ENCODE results near the gene CADM4. TPM values are rescaled to one million over a fixed set of nuclear protein-coding genes. Genes with fewer than 3 reads are reported as not detected.
"Not testable (repeated sequence)": the region's sequence is repeated elsewhere in the genome, so short reads cannot be mapped to it uniquely, and the experiment has no call there.

CADM4 gene
- total RNA-seq, 1 donor from 2014 or later, result 7.1 TPM

GRCh38 chr19:43589678-43590077 lies 50.0 kb downstream of the CADM4 start:
- Mint-ChIP-seq H3K27me3 (ENCODE audit: low read depth) (no peaks in the 10 kb centered on the region), H3K4me1 (ENCODE audit: low read depth) (peaks cover 18% of the 10 kb centered on the region), H3K4me3 (ENCODE audit: unreplicated experiment) (no peak overlapping the region), H3K9me3 (ENCODE audit: low read depth) (no peaks in the 10 kb centered on the region), H3K27ac (ENCODE audit: unreplicated experiment) (no peak overlapping the region), H3K36me3 (ENCODE audit: low read depth) (peaks cover 26% of the 10 kb centered on the region)
- no peak for DNase-seq (ENCODE audit: low spot score)
- TF ChIP-seq CTCF (IDR thresholded peaks at IDR 0.05), result no peak

- Mint-ChIP-seq H3K9me3 (ENCODE audit: low read depth) (no peaks in the 10 kb centered on the region), H3K4me1 (ENCODE audit: low read depth) (peaks cover 14% of the 10 kb centered on the region), H3K4me3 (ENCODE audit: unreplicated experiment) (no peak overlapping the region), H3K27ac (ENCODE audit: unreplicated experiment) (no peak overlapping the region), H3K27me3 (ENCODE audit: low read depth) (no peaks in the 10 kb centered on the region), H3K36me3 (ENCODE audit: low read depth) (peaks cover 25% of the 10 kb centered on the region)
- no peak for DNase-seq (ENCODE audit: low spot score)
- no peak for TF ChIP-seq CTCF (IDR thresholded peaks at IDR 0.05)
Observed at GRCh38 chr19:43589277-43589676, 50.4 kb downstream of the CADM4 start.

GRCh38 chr19:43587029-43587428 lies 52.6 kb downstream of the CADM4 start:
- not testable (repeated sequence) for H3K4me1 Mint-ChIP-seq (ENCODE audit: low read depth); H3K4me3 Mint-ChIP-seq (ENCODE audit: unreplicated experiment); DNase-seq (ENCODE audit: low spot score); H3K27ac Mint-ChIP-seq (ENCODE audit: unreplicated experiment); H3K27me3 Mint-ChIP-seq (ENCODE audit: low read depth); H3K9me3 Mint-ChIP-seq (ENCODE audit: low read depth)
- peaks cover 15% of the 10 kb centered on the region for H3K36me3 Mint-ChIP-seq (ENCODE audit: low read depth)

- no peaks in the 10 kb centered on the region for H3K9me3 Mint-ChIP-seq (ENCODE audit: low read depth)
- H3K27ac Mint-ChIP-seq (ENCODE audit: unreplicated experiment), result no peak overlapping the region
- no peak for TF ChIP-seq CTCF (IDR thresholded peaks at IDR 0.05)
- no peak for DNase-seq (ENCODE audit: low spot score)
- no peaks in the 10 kb centered on the region for H3K4me1 Mint-ChIP-seq (ENCODE audit: low read depth)
- H3K4me3 Mint-ChIP-seq (ENCODE audit: unreplicated experiment), result no peak overlapping the region
- H3K36me3 Mint-ChIP-seq (ENCODE audit: low read depth), result peaks cover 13% of the 10 kb centered on the region
- H3K27me3 Mint-ChIP-seq (ENCODE audit: low read depth), result no peaks in the 10 kb centered on the region
Observed at GRCh38 chr19:43586346-43586745, 53.3 kb downstream of the CADM4 start.

- H3K4me1 Mint-ChIP-seq (ENCODE audit: low read depth), result peaks cover 3% of the 10 kb centered on the region
- no peak overlapping the region for H3K4me3 Mint-ChIP-seq (ENCODE audit: unreplicated experiment)
- H3K36me3 Mint-ChIP-seq (ENCODE audit: low read depth), result peaks cover 5% of the 10 kb centered on the region
- no peak for DNase-seq (ENCODE audit: low spot score)
- no peaks in the 10 kb centered on the region for H3K9me3 Mint-ChIP-seq (ENCODE audit: low read depth)
- H3K27ac Mint-ChIP-seq (ENCODE audit: unreplicated experiment), result peak overlapping the region; percentile 29
- no peaks in the 10 kb centered on the region for H3K27me3 Mint-ChIP-seq (ENCODE audit: low read depth)
- no peak for TF ChIP-seq CTCF (IDR thresholded peaks at IDR 0.05)
Observed at GRCh38 chr19:43584484-43584883, 55.2 kb downstream of the CADM4 start.

- no peak overlapping the region for H3K27ac Mint-ChIP-seq (ENCODE audit: unreplicated experiment)
Observed at GRCh38 chr19:43582495-43582894, 57.2 kb downstream of the CADM4 start.

More at GRCh38 chr19:43582495-43582894, 57.2 kb downstream of the CADM4 start:
- Mint-ChIP-seq H3K36me3 (ENCODE audit: low read depth) (peaks cover 3% of the 10 kb centered on the region), H3K4me1 (ENCODE audit: low read depth) (peaks cover 3% of the 10 kb centered on the region), H3K9me3 (ENCODE audit: low read depth) (no peaks in the 10 kb centered on the region), H3K27me3 (ENCODE audit: low read depth) (peaks cover 2% of the 10 kb centered on the region), H3K4me3 (ENCODE audit: unreplicated experiment) (no peak overlapping the region)
- no peak for DNase-seq (ENCODE audit: low spot score)
- TF ChIP-seq CTCF (IDR thresholded peaks at IDR 0.05), result no peak

Measured in chondrocyte (in vitro differentiated cells).